BJ (cell line): ENCODE results near the gene NHERF1. TPM values are rescaled to one million over a fixed set of nuclear protein-coding genes. Genes with fewer than 3 reads are reported as not detected.

Source experiments
- CTCF ChIA-PET: fragments of 350-600 bp; formaldehyde crosslinking; extraction: SDS; loops from one replicate; lab custom pipeline; 2021; ENCODE audit warnings: antibody characterized with exemption, inconsistent platforms; lab: Yijun Ruan, JAX
- POLR2A ChIA-PET: fragments of 300-600 bp; sonication (Branson Sonifier 250); formaldehyde crosslinking; extraction: SDS; loops from one replicate; lab custom pipeline; 2021; ENCODE audit warnings: antibody characterized with exemption; lab: Charles Lee
- DNase-seq: peaks from one replicate; pipeline ENCODE4 v3.0.0-alpha.2; 2011; ENCODE audit warnings: low read depth
- H3K27me3 ChIP-seq: 2 replicates; pipeline ENCODE4 v1.6.0; 2011; ENCODE audit warnings: low read length; ENCODE audit not compliant: control insufficient read depth, insufficient read depth
- H3K36me3 ChIP-seq: 2 replicates; pipeline ENCODE4 v1.5.1; 2011; ENCODE audit warnings: low read length; ENCODE audit not compliant: control insufficient read depth, insufficient read depth
- H3K4me3 ChIP-seq: 2 replicates; pipeline ENCODE4 v1.5.1; 2011; ENCODE audit warnings: low read depth, mild to moderate bottlenecking, control low read depth, low read length
- polyA plus RNA-seq: library from polyadenylated mRNA; depleted of rRNA; stranded (reverse); fragments of >200 nt; gene quantifications from 2 replicates; pipeline ENCODE4 v1.2.3, GENCODE V29; 2011
- TF ChIP-seq, protein P1 (sequence below): IDR thresholded peaks from 2 replicates; pipeline ENCODE4 v1.5.1; 2011; ENCODE audit warnings: low read depth, mild to moderate bottlenecking, control low read depth, inconsistent platforms, low read length, moderate library complexity; ENCODE audit not compliant: insufficient read depth

Gene NHERF1
- polyA plus RNA-seq, 1 experiment, result 16.3 TPM

DNA sequence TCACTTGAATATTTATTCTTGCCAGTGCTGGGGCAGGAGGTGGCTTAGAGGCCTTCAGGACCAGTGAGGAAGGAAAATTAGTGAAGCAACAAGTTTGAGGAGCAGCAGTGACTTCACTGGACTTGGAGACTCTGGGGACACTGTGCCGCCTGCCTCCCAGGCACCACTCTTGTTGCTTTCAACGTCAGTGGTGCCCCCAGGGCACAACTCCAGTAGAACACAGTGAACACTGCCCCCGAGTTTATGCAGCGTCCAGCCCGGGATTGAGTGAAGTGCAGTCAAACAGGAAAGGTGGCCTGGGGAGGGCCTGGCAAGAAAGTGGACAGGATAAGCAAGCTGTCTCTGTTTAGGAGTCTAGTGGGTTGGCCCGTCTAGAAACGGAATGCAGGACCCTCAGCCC is 52.1 kb downstream of the NHERF1 start:
- Histone ChIP-seq H3K4me3 (no peak overlapping the region), H3K27me3 (no peaks in the 10 kb centered on the region), H3K36me3 (peaks cover 14% of the 10 kb centered on the region)
- POLR2A ChIA-PET, result no interaction called here
- no peak for DNase-seq
- CTCF ChIA-PET, result interaction anchor here (0.6 to 2.1 kb wide), 4 partner anchors 9 to 60 kb away, joined by 3 to 11 read pairs (median 4); no protein-coding TSS in a partner anchor
- TF ChIP-seq, protein P1, sequence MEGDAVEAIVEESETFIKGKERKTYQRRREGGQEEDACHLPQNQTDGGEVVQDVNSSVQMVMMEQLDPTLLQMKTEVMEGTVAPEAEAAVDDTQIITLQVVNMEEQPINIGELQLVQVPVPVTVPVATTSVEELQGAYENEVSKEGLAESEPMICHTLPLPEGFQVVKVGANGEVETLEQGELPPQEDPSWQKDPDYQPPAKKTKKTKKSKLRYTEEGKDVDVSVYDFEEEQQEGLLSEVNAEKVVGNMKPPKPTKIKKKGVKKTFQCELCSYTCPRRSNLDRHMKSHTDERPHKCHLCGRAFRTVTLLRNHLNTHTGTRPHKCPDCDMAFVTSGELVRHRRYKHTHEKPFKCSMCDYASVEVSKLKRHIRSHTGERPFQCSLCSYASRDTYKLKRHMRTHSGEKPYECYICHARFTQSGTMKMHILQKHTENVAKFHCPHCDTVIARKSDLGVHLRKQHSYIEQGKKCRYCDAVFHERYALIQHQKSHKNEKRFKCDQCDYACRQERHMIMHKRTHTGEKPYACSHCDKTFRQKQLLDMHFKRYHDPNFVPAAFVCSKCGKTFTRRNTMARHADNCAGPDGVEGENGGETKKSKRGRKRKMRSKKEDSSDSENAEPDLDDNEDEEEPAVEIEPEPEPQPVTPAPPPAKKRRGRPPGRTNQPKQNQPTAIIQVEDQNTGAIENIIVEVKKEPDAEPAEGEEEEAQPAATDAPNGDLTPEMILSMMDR, result no peak

DNA sequence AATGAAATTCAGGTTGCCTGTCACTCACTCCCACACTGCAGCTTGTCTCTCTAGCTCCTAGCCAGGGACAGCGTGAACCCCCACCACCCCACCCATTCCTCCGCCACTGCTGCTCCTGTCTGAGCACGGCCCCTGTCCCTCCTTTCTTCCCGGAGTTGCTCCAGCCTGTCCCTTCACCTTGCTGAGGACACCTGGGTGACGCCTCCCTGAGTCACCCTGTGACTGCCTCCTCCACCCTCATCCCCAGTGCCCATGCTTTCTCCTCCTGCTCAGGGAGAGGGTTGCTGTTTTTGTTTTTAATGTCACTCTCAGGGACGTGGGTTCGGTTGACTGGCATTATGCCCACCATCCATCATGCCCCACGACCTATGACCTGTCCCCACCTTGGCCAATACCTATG is 53.5 kb downstream of the NHERF1 start:
- DNase-seq, result no peak
- H3K36me3 ChIP-seq, result peaks cover 11% of the 10 kb centered on the region
- H3K4me3 ChIP-seq, result no peak overlapping the region
- CTCF ChIA-PET, result interaction anchor here (1.0 to 2.1 kb wide), 3 partner anchors 11 to 56 kb away, joined by 3 to 11 read pairs (median 3); no protein-coding TSS in a partner anchor
- TF ChIP-seq, protein P1, result no peak
- no peaks in the 10 kb centered on the region for H3K27me3 ChIP-seq
- POLR2A ChIA-PET, result no interaction called here

DNA sequence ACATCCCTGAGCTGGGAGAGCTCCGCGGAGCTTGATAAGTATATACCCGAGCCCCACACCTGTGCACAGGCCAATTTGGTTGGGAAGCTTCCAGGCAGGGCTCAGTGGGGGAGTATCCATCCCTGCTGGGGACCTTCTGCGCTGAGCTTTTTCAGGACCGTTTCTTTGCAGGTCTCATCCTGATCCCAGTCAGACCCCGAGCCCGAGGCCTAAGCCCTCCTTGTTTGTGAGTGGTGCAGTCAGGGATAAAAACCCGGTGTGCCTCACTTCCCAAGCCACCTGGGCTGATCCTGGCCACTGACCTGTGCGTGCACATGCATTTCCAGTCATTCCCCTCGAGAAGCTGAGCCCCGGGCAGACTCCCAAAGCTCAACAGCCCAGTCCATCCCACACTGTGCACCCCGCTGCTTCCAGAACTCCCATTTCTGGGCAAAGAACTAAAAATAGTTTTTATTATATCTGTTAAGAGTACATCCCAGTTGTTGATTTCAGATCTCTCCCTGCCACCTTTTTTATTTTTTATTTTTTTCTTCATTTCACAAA is 55.0 kb downstream of the NHERF1 start:
- TF ChIP-seq, protein P1, result no peak
- CTCF ChIA-PET, result interaction anchor here (0.8 to 1.3 kb wide), 2 partner anchors 29 to 60 kb away, joined by 3 to 6 read pairs; no protein-coding TSS in a partner anchor
- POLR2A ChIA-PET, result no interaction called here
- peaks cover 13% of the 10 kb centered on the region for H3K36me3 ChIP-seq
- no peak overlapping the region for H3K4me3 ChIP-seq
- no peak for DNase-seq
- no peaks in the 10 kb centered on the region for H3K27me3 ChIP-seq

DNA sequence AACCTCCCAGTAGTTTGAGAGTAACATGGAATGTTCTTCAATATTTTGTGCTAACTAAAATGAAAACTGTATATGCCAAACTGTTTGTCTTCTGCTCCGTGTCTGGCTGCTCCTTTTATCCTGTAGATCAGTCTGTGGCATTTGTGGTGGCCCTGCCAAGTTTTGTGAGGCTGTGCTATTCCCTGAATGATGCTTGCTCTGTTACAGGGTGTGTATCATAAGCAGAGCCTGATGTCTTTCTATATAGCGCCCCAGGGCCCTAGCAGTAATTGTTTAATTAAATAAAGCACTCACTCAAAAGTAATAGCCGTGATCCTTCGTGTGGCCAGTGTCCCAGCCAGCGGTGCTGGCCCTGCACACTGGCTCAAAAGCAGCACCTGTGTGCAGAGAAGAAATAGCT is 55.5 kb downstream of the NHERF1 start:
- Histone ChIP-seq H3K27me3 (no peaks in the 10 kb centered on the region), H3K4me3 (no peak overlapping the region), H3K36me3 (peaks cover 13% of the 10 kb centered on the region)
- ChIA-PET POLR2A (no interaction called here), CTCF (interaction anchor here (0.8 to 1.3 kb wide), 2 partner anchors 28 to 60 kb away, joined by 3 to 6 read pairs; no protein-coding TSS in a partner anchor)
- DNase-seq, result no peak
- TF ChIP-seq, protein P1, result no peak

DNA sequence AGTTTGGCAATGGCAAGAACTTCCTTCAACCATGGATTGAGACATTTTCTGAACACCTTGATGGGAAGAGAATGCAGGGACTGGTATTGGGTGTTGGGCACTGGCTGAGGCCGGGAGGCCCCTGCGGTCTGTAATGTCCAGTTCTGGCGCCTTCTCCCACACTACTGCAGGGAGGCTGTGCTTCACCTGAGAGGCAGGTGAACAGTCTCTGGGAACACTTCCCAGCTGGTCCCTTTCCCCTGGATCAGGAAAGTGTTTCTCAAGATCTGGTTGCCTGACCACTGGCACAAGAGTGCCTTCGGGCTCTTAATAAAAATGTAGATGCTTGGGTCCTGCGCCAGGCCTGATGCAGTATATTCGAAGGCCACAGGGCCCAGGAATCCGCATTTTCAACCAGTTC is 56.3 kb downstream of the NHERF1 start:
- Histone ChIP-seq H3K36me3 (peaks cover 13% of the 10 kb centered on the region), H3K4me3 (no peak overlapping the region), H3K27me3 (no peaks in the 10 kb centered on the region)
- ChIA-PET CTCF (interaction anchor here (1.3 kb wide), 1 partner anchor 35 kb away, joined by 3 read pairs; no protein-coding TSS in a partner anchor), POLR2A (no interaction called here)
- DNase-seq, result no peak
- TF ChIP-seq, protein P1, result no peak
